Measurements from ENCODE around the gene IQGAP1. TPM values are rescaled to one million over a fixed set of nuclear protein-coding genes. Genes with fewer than 3 reads are reported as not detected.

The IQGAP1 gene
- total RNA-seq, 1 experiment from 2014 or later: 106 TPM

- DNase-seq (ENCODE audit: low spot score) (no peak), ATAC-seq (no peak)
- Mint-ChIP-seq H3K4me3 (no peak overlapping the region), H3K36me3 (peaks cover 21% of the 10 kb centered on the region), H3K27ac (0 out of 2 replicates have a peak overlapping the region, but pooled peaks have one; percentile 8), H3K9me3 (no peaks in the 10 kb centered on the region), H3K4me1 (0 out of 2 replicates have a peak, but pooled peaks cover 2% of the 10 kb centered on the region), H3K27me3 (ENCODE audit: low read depth) (no peaks in the 10 kb centered on the region)
- ChIA-PET POLR2A (no interaction called here), CTCF (interaction anchor here (1.1 kb wide), 1 partner anchor 112 kb away, joined by 4 read pairs; no protein-coding TSS in a partner anchor)
- TF ChIP-seq CBFB (CRISPR knock-in tag; IDR thresholded peaks at IDR 0.05; ENCODE audit: low read depth): no peak
- no peak for TF ChIP-seq ZNF425 (CRISPR knock-in tag; conservative IDR thresholded peaks at IDR 0.05)
- no peak for TF ChIP-seq NR1H2 (CRISPR knock-in tag; IDR thresholded peaks at IDR 0.05)
- TF ChIP-seq JAZF1 (CRISPR knock-in tag; IDR thresholded peaks at IDR 0.05): no peak
- no peak for TF ChIP-seq CREB1 (CRISPR knock-in tag; IDR thresholded peaks at IDR 0.05)
- TF ChIP-seq RELA (CRISPR knock-in tag; IDR thresholded peaks at IDR 0.05; ENCODE audit: borderline replicate concordance): no peak
- no peak for TF ChIP-seq CREM (CRISPR knock-in tag; IDR thresholded peaks at IDR 0.05)
- no peak for TF ChIP-seq TEAD1 (CRISPR knock-in tag; IDR thresholded peaks at IDR 0.05)
- TF ChIP-seq, protein P1, sequence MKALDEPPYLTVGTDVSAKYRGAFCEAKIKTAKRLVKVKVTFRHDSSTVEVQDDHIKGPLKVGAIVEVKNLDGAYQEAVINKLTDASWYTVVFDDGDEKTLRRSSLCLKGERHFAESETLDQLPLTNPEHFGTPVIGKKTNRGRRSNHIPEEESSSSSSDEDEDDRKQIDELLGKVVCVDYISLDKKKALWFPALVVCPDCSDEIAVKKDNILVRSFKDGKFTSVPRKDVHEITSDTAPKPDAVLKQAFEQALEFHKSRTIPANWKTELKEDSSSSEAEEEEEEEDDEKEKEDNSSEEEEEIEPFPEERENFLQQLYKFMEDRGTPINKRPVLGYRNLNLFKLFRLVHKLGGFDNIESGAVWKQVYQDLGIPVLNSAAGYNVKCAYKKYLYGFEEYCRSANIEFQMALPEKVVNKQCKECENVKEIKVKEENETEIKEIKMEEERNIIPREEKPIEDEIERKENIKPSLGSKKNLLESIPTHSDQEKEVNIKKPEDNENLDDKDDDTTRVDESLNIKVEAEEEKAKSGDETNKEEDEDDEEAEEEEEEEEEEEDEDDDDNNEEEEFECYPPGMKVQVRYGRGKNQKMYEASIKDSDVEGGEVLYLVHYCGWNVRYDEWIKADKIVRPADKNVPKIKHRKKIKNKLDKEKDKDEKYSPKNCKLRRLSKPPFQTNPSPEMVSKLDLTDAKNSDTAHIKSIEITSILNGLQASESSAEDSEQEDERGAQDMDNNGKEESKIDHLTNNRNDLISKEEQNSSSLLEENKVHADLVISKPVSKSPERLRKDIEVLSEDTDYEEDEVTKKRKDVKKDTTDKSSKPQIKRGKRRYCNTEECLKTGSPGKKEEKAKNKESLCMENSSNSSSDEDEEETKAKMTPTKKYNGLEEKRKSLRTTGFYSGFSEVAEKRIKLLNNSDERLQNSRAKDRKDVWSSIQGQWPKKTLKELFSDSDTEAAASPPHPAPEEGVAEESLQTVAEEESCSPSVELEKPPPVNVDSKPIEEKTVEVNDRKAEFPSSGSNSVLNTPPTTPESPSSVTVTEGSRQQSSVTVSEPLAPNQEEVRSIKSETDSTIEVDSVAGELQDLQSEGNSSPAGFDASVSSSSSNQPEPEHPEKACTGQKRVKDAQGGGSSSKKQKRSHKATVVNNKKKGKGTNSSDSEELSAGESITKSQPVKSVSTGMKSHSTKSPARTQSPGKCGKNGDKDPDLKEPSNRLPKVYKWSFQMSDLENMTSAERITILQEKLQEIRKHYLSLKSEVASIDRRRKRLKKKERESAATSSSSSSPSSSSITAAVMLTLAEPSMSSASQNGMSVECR (CRISPR knock-in tag; IDR thresholded peaks at IDR 0.05; ENCODE audit: borderline replicate concordance): no peak
- TF ChIP-seq MAX (CRISPR knock-in tag; IDR thresholded peaks at IDR 0.05): no peak
Measured at GRCh38 chr15:90432253-90432652, 44.2 kb downstream of the IQGAP1 start.

GRCh38 chr15:90435652-90436337 lies 47.8 kb downstream of the IQGAP1 start:
- Mint-ChIP-seq H3K27me3 (ENCODE audit: low read depth) (no peaks in the 10 kb centered on the region), H3K4me1 (0 out of 2 replicates have a peak, but pooled peaks cover 5% of the 10 kb centered on the region), H3K4me3 (no peak overlapping the region), H3K36me3 (peaks cover 19% of the 10 kb centered on the region), H3K27ac (peak overlapping the region; percentile 7; the same call in 1 of the 2 replicates), H3K9me3 (no peaks in the 10 kb centered on the region)
- POLR2A ChIA-PET: no interaction called here
- ATAC-seq (no peak), DNase-seq (ENCODE audit: low spot score) (no peak)
- TF ChIP-seq ATF2 (CRISPR knock-in tag; IDR thresholded peaks at IDR 0.05; ENCODE audit: borderline replicate concordance, low read depth): no peak
- no peak for TF ChIP-seq ATF1 (CRISPR knock-in tag; IDR thresholded peaks at IDR 0.05)
- no peak for TF ChIP-seq ZNF219 (CRISPR knock-in tag; IDR thresholded peaks at IDR 0.05; ENCODE audit: borderline replicate concordance)
- TF ChIP-seq ESRRA (CRISPR knock-in tag; IDR thresholded peaks at IDR 0.05; ENCODE audit: borderline replicate concordance): no peak
- TF ChIP-seq CREB1 (CRISPR knock-in tag; IDR thresholded peaks at IDR 0.05): no peak
- TF ChIP-seq RELA (CRISPR knock-in tag; IDR thresholded peaks at IDR 0.05; ENCODE audit: borderline replicate concordance): no peak
- no peak for TF ChIP-seq CBFB (CRISPR knock-in tag; IDR thresholded peaks at IDR 0.05; ENCODE audit: low read depth)
- TF ChIP-seq NFATC4 (CRISPR knock-in tag; IDR thresholded peaks at IDR 0.05): no peak
- TF ChIP-seq, protein P2, sequence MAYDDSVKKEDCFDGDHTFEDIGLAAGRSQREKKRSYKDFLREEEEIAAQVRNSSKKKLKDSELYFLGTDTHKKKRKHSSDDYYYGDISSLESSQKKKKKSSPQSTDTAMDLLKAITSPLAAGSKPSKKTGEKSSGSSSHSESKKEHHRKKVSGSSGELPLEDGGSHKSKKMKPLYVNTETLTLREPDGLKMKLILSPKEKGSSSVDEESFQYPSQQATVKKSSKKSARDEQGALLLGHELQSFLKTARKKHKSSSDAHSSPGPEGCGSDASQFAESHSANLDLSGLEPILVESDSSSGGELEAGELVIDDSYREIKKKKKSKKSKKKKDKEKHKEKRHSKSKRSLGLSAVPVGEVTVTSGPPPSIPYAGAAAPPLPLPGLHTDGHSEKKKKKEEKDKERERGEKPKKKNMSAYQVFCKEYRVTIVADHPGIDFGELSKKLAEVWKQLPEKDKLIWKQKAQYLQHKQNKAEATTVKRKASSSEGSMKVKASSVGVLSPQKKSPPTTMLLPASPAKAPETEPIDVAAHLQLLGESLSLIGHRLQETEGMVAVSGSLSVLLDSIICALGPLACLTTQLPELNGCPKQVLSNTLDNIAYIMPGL (CRISPR knock-in tag; IDR thresholded peaks at IDR 0.05): no peak
- TF ChIP-seq ZNF423 (CRISPR knock-in tag; IDR thresholded peaks at IDR 0.05): no peak
- TF ChIP-seq ETV6 (CRISPR knock-in tag; IDR thresholded peaks at IDR 0.05): no peak
- TF ChIP-seq CDX4 (CRISPR knock-in tag; IDR thresholded peaks at IDR 0.05; ENCODE audit: borderline replicate concordance): no peak
- TF ChIP-seq MXD4 (CRISPR knock-in tag; IDR thresholded peaks at IDR 0.05; ENCODE audit: borderline replicate concordance): no peak
- CTCF ChIA-PET: interaction anchor here (0.9 to 1.5 kb wide), 4 partner anchors 15 to 134 kb away, joined by 3 read pairs; no protein-coding TSS in a partner anchor

All from WTC11 (cell line).